ENCODE measurements around the gene MSI2. TPM values are rescaled to one million over a fixed set of nuclear protein-coding genes. Genes with fewer than 3 reads are reported as not detected.
A peak's percentile ranks its signal among the peaks of the same experiment; 100 is the strongest.

Gene MSI2
- total RNA-seq, 1 experiment from 2014 or later = 174 TPM

DNA sequence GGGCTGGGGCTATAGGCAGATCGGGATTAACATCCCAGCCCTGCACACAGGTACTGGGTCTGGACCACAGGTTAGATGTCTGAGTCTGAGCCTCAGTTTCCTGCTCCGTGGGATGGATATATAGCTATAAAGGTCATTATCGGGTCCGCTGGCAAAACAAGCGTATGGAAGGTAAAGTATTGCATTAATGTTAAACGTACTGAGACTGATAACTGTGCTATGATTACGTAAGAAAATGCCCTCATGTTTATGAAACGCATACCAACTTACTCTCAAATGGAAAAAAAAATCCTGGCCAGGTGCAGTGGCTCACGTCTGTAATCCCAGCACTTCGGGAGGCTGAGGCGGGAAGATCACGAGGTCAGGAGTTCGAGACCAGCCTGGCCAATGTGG, 353.6 kb downstream of the MSI2 start:
- BruUV-seq (replicated peaks) = no TSS peak
- no peak overlapping the region for H3K4me3 ChIP-seq (ENCODE audit: low read depth, low read length)
- no peaks in the 10 kb centered on the region for H3K36me3 ChIP-seq (ENCODE audit: control insufficient read depth, insufficient read depth, low read length)
- H3K4me1 Mint-ChIP-seq (ENCODE audit: low read depth, unreplicated experiment) = peaks cover 15% of the 10 kb centered on the region
- ChIA-PET POLR2A (no interaction called here), CTCF (interaction anchor here (1.0 kb wide), 1 partner anchor 1343 kb away, joined by 3 read pairs; no protein-coding TSS in a partner anchor)
- H3K4me3 Mint-ChIP-seq (ENCODE audit: unreplicated experiment) = no peak overlapping the region
- H3K9me3 Mint-ChIP-seq (ENCODE audit: unreplicated experiment) = no peaks in the 10 kb centered on the region
- H3K27me3 Mint-ChIP-seq (ENCODE audit: insufficient read depth, unreplicated experiment) = no peaks in the 10 kb centered on the region
- no peak overlapping the region for H3K27ac Mint-ChIP-seq (ENCODE audit: unreplicated experiment)
- H3K36me3 Mint-ChIP-seq (ENCODE audit: insufficient read depth, unreplicated experiment) = peaks cover 56% of the 10 kb centered on the region
- peak in 1 of 2 experiments; percentile 23 for DNase-seq
- no peaks in the 10 kb centered on the region for H3K9me3 ChIP-seq
- H3K4me1 ChIP-seq = peaks cover 18% of the 10 kb centered on the region
- TF ChIP-seq, protein P1, sequence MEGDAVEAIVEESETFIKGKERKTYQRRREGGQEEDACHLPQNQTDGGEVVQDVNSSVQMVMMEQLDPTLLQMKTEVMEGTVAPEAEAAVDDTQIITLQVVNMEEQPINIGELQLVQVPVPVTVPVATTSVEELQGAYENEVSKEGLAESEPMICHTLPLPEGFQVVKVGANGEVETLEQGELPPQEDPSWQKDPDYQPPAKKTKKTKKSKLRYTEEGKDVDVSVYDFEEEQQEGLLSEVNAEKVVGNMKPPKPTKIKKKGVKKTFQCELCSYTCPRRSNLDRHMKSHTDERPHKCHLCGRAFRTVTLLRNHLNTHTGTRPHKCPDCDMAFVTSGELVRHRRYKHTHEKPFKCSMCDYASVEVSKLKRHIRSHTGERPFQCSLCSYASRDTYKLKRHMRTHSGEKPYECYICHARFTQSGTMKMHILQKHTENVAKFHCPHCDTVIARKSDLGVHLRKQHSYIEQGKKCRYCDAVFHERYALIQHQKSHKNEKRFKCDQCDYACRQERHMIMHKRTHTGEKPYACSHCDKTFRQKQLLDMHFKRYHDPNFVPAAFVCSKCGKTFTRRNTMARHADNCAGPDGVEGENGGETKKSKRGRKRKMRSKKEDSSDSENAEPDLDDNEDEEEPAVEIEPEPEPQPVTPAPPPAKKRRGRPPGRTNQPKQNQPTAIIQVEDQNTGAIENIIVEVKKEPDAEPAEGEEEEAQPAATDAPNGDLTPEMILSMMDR (IDR thresholded peaks at IDR 0.05; ENCODE audit: insufficient read depth in 1 of 2, low read depth in 1 of 2, low read length in 1 of 2, severe bottlenecking in 1 of 2, unreplicated experiment in 1 of 2) = no peak
- intact Hi-C loops (cut with micrococcal nuclease; ENCODE audit: unreplicated experiment) = no loop called here
- no peaks in the 10 kb centered on the region for H3K27me3 ChIP-seq (replicated peaks; ENCODE audit: control insufficient read depth, insufficient read depth, low read length)

DNA sequence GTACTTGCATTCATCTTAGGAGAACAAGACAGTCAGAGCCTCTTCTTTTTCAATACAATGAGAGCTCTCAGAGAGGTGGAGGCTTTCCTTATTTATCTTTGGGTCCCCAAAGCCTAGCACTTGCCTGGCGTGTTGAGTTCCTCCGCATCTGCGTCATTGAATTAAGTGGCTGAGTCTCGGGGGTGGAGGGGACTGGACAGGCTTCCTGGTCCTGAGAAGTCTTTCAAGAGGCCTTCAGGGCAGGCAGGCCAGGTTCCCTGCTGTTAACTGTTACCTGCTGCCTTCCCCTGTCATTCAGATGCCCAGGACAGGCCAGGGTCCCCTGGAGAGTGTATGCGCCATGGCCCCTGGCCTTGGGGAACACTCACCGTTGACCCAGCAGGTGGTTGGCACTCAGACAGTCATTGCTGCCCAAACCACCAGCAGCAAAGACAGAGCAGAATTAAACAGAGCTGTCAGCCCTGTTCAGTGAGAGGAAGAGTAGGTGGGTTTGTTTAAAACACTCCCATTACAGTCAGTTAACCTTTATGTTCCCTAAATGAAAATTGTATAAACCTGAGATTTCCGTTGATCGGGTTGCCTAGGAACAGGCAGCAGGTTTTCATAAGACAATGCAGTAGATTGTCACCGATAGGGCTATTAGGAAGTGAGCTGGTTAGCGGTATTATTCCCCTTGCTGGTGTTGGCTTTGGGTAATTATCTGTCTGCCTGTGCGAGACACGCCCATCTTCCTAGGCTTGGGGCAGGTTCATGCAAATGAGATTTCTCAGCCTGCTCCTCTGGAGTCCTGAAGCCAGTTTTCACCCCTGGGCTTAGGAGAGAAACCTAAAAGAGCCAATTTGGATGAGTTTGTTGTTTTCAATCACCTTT, 356.1 kb downstream of the MSI2 start:
- H3K4me3 Mint-ChIP-seq (ENCODE audit: unreplicated experiment) = no peak overlapping the region
- ChIA-PET POLR2A (no interaction called here), CTCF (no interaction called here)
- H3K27ac Mint-ChIP-seq (ENCODE audit: unreplicated experiment) = no peak overlapping the region
- no TSS peak for BruUV-seq (replicated peaks)
- no peaks in the 10 kb centered on the region for H3K27me3 Mint-ChIP-seq (ENCODE audit: insufficient read depth, unreplicated experiment)
- peaks cover 10% of the 10 kb centered on the region for H3K9me3 Mint-ChIP-seq (ENCODE audit: unreplicated experiment)
- peaks cover 15% of the 10 kb centered on the region for H3K4me1 Mint-ChIP-seq (ENCODE audit: low read depth, unreplicated experiment)
- peak in 1 of 2 experiments; percentile 34 for DNase-seq
- H3K27me3 ChIP-seq (replicated peaks; ENCODE audit: control insufficient read depth, insufficient read depth, low read length) = no peaks in the 10 kb centered on the region
- H3K36me3 Mint-ChIP-seq (ENCODE audit: insufficient read depth, unreplicated experiment) = peaks cover 66% of the 10 kb centered on the region
- TF ChIP-seq, protein P1 (IDR thresholded peaks at IDR 0.05; ENCODE audit: insufficient read depth in 1 of 2, low read depth in 1 of 2, low read length in 1 of 2, severe bottlenecking in 1 of 2, unreplicated experiment in 1 of 2) = no peak
- H3K36me3 ChIP-seq (ENCODE audit: control insufficient read depth, insufficient read depth, low read length) = no peaks in the 10 kb centered on the region
- H3K9me3 ChIP-seq = peaks cover 10% of the 10 kb centered on the region; the same call in 1 of the 2 replicates
- H3K4me3 ChIP-seq (ENCODE audit: low read depth, low read length) = no peak overlapping the region
- peaks cover 18% of the 10 kb centered on the region for H3K4me1 ChIP-seq
- intact Hi-C loops (cut with micrococcal nuclease; ENCODE audit: unreplicated experiment) = no loop called here

DNA sequence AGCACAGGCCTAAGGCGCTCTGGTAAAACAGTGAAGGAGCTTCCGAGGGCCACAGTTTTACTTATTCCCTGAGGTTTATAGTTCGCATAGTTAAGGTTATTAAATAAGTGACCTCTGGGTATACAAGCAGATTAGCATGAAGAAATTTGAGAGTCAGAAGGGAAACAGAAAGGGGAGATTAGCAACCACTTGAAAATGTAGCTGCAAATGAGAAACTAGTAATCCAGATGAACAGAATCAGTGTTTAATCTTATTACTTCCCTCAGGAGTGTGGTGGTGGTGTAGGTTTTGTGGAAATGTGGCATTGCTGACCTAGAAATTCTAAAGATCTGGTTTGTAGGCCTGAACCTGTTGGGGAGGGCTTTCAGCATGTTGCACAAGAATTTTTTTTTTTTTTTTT, 358.4 kb downstream of the MSI2 start:
- Histone ChIP-seq H3K9me3 (peaks cover 11% of the 10 kb centered on the region; the same call in 1 of the 2 replicates), H3K4me1 (peaks cover 2% of the 10 kb centered on the region; the same call in 1 of the 2 replicates), H3K27me3 (replicated peaks; ENCODE audit: control insufficient read depth, insufficient read depth, low read length) (no peaks in the 10 kb centered on the region), H3K36me3 (ENCODE audit: control insufficient read depth, insufficient read depth, low read length) (no peaks in the 10 kb centered on the region), H3K4me3 (ENCODE audit: low read depth, low read length) (no peak overlapping the region)
- no peak for DNase-seq
- Mint-ChIP-seq H3K4me1 (ENCODE audit: low read depth, unreplicated experiment) (no peaks in the 10 kb centered on the region), H3K27ac (ENCODE audit: unreplicated experiment) (peak overlapping the region; percentile 11), H3K9me3 (ENCODE audit: unreplicated experiment) (peaks cover 10% of the 10 kb centered on the region), H3K36me3 (ENCODE audit: insufficient read depth, unreplicated experiment) (peaks cover 68% of the 10 kb centered on the region), H3K27me3 (ENCODE audit: insufficient read depth, unreplicated experiment) (no peaks in the 10 kb centered on the region), H3K4me3 (ENCODE audit: unreplicated experiment) (no peak overlapping the region)
- CTCF ChIA-PET = no interaction called here
- intact Hi-C loops (cut with micrococcal nuclease; ENCODE audit: unreplicated experiment) = no loop called here
- TF ChIP-seq, protein P1 (IDR thresholded peaks at IDR 0.05; ENCODE audit: insufficient read depth in 1 of 2, low read depth in 1 of 2, low read length in 1 of 2, severe bottlenecking in 1 of 2, unreplicated experiment in 1 of 2) = no peak
- no TSS peak for BruUV-seq (replicated peaks)
- POLR2A ChIA-PET = no interaction called here
